Astrocyte of the hippocampus (primary cell): Measurements from ENCODE around the gene IKZF1.
A peak's percentile ranks its signal among the peaks of the same experiment; 100 is the strongest.

Source experiments
- DNase-seq: peaks from one replicate; pipeline ENCODE4 v3.0.0; 2011; ENCODE audit warnings: low read depth, low spot score

The IKZF1 gene

GRCh38 chr7:50304129-50304910, at the start of gene IKZF1:
TSS of gene IKZF1 (plus strand) at chr7:50304716. CDS start at chr7:50319062, 14,346 bp downstream.
- peak; percentile 38 for DNase-seq

DNA sequence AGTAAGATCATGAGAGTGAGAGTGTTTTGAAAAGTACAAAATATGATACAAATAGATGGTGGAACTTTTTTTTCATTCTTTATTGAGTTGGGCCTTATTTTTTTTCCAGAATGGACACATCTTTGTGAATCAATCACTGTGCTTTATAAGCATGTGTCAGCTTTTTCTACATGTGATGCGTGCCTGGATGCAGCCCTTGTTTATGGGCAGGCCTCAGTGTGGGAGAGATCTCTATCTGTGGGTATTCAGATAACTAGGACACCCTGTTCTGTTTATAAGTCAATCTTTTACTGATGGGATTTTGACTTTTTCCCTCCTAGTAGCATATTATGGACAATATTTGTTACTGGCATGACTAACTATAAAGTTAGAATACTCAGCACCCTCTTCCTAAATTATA, 42.9 kb upstream of the IKZF1 start:
- no peak for DNase-seq

DNA sequence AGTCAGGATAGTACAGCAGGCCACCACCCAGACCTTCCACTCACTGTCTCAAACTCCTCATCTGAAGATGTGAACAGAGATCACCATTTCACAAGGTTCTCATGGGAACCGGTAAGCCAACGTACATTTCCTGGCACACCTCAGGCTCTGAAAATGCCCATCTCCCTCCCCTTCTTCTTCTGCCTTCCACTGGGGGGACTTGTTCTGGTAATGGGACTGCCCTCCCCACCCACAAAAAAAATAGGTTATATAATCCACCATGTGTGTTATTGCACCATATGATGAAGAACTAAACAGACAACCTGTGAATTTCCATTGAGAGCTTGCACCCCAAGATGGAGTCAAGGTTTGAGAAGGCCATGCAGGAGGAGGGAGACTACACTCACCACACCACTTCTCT, 42.1 kb upstream of the IKZF1 start:
- DNase-seq: no peak

- DNase-seq: no peak
These were observed 41.4 kb upstream of the IKZF1 start for GRCh38 chr7:50262916-50263690.

DNA sequence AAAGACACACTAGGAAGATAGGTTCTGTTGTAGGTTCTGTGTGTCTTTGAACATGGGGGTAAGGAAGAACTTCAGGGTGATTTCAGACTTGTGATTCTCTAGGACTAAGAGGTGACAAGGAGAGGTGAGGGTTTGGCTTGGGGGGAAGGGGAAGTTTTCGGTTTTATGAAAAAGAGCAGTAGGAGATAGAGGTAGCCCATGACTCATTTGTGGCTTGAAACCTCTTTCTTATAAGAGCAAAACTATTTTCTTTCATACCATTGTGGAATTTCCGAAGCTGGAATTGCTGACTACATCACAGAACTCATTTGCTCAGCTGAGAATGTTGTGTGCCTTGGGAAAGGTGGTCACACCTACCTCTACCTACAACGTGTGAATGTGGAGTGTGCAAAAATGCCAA, 39.6 kb upstream of the IKZF1 start:
- peak; percentile 28 for DNase-seq

- no peak for DNase-seq
These were observed 38.4 kb upstream of the IKZF1 start for GRCh38 chr7:50265968-50266634.

GRCh38 chr7:50266635-50267386, 37.7 kb upstream of the IKZF1 start:
- DNase-seq: no peak

DNA sequence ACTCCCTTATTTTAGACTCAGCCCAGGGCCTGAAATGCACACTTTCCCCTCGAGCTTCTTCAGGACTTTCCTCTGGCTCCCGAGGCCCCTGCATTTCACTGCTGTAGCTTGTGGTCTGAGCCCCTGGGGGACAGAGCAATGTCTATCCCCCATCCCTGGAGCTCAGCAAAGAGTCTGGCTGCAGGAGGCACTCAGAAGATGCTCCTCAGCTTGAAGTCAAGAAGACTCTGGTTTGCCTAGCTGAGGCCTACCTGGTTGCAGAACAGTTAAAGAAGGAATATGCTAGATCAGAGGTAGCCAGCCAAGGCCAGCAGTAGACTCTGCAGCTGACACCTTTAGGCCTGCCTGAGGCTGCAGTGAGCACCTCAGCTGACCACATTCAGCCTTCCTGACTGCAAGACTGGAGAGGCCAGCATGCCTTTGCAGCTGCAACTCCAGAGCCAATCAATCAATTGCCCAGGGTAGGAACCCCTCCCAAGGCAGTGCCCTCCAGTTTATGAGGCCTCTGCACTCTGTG, 36.9 kb upstream of the IKZF1 start:
- no peak for DNase-seq

- DNase-seq: no peak
These were observed 36.3 kb upstream of the IKZF1 start for GRCh38 chr7:50268223-50268622.

- no peak for DNase-seq
These were observed 35.5 kb upstream of the IKZF1 start for GRCh38 chr7:50268990-50269389.

DNA sequence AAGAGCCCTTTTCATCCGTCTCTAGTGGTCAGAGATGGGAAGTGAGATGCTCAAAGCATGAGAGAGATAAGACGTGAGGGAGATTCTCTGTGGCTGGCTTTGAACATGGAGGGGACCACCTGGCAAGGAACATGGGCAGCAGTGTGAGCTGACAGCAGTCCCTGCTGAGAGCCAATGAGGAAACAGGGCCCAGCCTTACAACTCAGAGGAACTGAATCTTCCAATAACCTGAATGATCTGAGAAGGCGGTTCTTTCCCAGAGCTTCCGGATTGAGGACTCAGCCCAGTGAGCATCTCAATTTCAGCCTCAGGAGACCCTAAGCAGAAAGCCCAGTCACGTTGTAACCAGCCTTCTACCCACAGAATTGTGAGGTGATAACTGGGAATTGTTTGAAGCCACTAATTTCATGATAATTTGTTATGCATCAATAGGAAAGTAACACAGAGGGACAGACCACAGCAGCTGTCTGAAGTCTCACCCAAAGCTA, 33.9 kb upstream of the IKZF1 start:
- DNase-seq: no peak

DNA sequence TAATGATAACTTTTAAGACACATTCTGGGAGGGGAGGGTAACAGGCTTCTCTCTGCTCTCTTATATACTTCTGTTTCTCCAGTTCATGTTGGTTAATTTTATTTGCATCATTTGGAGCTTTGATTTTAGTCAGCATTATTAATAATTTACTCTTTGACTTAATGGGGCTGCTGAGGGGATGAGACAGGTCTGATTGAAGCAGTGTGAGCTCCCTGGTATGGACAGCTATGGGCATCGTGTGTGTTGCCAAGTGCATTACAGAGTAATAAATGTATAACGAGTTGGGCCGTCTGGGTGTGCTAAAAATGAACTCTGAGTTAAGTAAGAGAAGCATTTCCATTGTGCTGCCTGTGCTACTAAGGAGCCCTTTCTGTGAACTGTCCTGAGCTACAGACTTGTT, 31.7 kb upstream of the IKZF1 start:
- DNase-seq: no peak

- no peak for DNase-seq
These were observed 31.2 kb upstream of the IKZF1 start for GRCh38 chr7:50273301-50273700.

DNA sequence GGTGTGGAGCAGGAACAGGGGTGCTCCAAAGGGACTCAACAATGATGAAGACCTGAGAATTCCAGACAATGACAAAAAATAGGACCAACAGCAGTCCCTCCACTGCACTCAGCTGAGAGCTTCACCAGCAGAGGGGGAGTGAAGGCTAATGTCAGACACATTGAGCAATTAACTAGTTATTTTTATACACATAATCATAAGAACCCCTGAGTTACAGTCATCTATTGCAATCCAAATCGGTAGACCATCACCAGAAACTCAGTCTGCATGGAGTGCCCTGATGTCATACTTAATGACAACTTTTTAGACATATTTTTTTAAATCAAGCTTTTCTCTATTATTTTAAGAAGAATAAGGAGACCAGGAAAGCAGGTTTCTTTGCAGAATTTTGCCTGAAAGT, 30.6 kb upstream of the IKZF1 start:
- no peak for DNase-seq

- DNase-seq: no peak
These were observed 30.2 kb upstream of the IKZF1 start for GRCh38 chr7:50274361-50274760.

DNA sequence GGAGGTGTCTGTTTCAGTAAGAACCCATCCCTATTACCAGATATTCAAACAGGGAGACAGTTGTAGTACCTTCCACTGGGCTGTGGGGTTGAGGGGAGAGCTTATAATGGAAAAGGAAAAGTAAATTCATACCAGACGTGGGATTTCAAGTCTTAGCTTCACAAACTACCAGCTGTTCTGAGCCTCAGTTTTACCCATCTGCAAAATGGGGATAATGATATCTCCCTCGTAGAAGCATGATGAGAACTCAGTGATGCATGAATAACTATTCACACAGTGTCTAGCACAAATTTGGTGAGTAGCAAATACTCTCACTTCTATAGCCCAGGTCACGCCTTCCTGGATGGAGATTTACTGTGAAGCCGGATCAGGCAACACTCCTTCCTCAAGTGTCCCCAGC, 29.1 kb upstream of the IKZF1 start:
- DNase-seq: no peak

- DNase-seq: no peak
These were observed 28.0 kb upstream of the IKZF1 start for GRCh38 chr7:50276483-50276882.

DNA sequence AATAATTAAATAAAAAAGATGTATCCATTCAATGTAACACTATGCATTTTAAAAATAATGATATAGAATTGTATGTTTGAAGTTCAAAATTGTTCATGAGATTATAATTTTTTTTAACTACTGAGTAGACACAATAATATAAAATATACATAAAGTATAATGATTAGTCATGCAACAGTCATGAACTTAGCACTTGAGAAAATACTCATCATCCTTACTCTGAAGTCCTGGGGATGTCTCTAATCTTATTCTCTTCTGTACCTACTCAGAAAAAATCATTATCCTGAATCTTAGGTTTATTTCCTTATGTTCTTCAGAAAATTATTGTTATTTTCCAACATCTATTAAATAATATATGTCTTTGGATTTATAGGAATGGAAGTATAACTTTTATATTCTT, 26.4 kb upstream of the IKZF1 start:
- DNase-seq: no peak

DNA sequence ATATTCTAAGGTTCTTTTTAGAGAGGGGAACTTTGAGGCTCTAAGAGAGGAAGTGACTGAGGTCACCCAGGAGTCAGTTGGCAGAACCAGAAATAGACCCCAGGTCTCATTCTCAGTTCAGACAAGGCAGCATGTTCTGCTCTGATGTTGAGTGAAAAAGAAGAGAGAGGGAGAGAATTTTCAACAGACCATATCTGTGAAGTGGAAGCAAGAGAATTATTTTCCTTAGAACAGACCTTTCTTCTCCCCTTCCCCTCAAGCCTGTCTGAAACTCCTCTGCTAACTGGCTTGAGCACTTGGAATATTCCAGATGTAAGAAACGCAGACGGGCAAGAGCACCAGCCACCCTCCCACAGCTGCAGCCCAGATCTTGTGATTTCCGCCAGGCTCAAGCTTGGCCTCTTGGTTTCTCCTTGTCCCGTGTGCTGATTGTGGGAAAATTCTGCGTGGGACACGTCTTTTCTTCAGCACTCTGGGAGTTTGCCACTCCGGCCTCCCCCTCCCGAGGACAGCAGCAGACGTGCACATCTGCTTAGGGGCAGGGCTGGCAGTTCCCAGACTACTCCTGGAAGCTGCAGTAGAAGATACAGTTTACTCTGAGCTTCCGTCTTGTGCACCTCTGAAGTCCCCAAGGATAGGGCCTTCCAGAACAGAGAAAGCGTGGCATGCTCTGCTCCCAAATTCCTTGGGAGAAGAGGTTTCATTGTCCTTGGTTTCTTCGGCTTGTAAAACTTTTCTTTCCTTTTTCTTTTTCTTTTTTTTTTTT, 22.7 kb upstream of the IKZF1 start:
- DNase-seq: no peak

DNA sequence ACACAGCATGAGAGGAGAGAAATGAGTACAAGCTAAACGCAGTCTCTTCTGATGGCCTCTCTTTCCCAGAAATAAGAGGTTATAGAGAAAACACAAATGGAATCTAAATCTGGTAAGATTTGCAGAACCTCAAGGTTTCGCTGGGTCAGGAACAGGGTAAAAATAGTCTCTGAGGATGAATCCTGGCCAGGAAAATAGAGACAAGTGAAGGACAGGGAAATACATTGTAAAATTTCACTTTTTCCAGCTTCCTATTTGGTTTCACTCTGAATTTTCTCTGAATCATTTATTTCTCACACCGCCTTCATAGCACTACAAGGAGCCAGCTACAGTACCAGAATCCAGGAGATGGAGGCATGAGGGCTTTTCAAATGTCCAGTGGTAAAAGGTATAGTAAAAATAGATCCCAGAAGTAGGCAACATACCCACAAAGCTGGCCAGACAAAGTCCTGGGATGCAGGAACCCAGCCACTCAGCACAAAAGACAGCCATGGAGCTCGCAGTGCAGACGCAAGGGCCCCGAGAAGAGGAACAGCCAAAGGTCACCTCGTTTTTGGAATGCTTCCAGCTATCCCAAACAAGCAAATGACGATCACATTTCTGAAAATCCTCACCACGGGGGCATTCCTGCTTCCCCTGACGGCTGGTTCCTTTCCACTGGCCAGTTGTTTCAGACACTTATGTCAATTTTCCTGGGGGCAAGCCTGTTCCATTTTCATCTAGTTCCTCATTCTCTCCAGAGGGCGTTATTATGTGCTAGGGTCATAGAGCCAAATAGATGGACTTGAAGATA, 21.5 kb upstream of the IKZF1 start:
- no peak for DNase-seq
